ENCODE results near the gene ITPR1. TPM values are rescaled to one million over a fixed set of nuclear protein-coding genes. Genes with fewer than 3 reads are reported as not detected.

ITPR1 gene
- total and polyA plus RNA-seq, 10 of the 15 experiments (the other 5 are each of a cell fraction or from before 2014, with no cell fraction given) = 12.2 to 239 (median 28.4) TPM

DNA sequence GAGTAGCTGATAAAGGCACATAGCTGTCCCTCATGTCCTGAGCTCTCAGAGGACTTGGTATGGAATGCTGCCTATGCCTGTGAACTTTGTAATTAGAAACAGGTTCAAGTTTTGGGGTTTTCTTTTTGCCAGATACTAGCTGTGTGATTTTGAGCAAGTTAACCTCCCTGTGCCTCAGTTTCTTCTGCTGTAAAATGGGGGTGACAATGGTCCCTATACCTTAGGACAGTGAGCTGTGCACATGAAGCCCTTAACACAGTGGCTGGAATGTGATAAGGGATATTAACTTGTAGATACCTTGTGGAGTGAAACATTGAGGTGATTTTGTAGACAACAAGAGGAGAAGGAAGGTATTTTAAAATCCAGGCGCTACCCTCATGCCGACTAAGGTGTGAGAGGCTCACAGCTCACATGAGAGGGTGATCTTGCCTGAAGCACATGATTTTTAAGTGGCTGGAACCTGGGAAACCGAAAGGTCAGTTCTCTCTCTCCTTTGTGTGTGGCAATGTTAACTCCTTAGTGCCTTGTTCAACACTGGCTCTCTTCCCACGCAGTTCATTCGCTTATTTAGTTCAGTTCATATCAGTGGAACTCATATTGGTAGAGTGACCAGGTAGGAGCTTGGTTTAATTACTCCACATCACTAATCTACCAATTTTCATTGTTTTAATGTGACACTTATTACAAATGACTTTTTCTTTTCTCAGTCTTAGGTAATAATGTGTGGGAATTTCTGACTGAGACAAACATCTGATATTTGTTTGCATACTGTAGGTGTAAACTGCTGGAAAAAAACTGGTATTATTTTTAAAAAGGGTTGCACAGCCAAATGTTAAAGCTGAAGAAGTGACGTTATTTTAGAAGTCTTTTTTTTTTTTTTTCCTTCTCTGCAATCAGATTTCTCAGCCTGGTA, 236.2 kb downstream of the ITPR1 start:
- Histone ChIP-seq H3K27me3 (replicated peaks in 1 of 2; ENCODE audit: control insufficient read depth in 2 of 2, insufficient read depth in 2 of 2, low read length in 1 of 2) (no peaks in the 10 kb centered on the region), H3K36me3 (ENCODE audit: control insufficient read depth in 2 of 2, insufficient read depth in 2 of 2, low read length in 1 of 2) (peaks cover 5 to 8% of the 10 kb centered on the region in 2 experiments), H3K4me3 (no peak overlapping the region), H3K9ac (ENCODE audit: control insufficient read depth, insufficient read depth, low read length) (no peak overlapping the region), H3K27ac (ENCODE audit: control insufficient read depth, insufficient read depth) (no peak overlapping the region), H3K79me2 (ENCODE audit: control insufficient read depth, insufficient read depth, low read length) (no peaks in the 10 kb centered on the region), H2AFZ (ENCODE audit: control insufficient read depth, low read depth, low read length) (no peak overlapping the region), H3K4me1 (ENCODE audit: control insufficient read depth, insufficient read depth, low read length) (no peaks in the 10 kb centered on the region), H3K4me2 (ENCODE audit: control insufficient read depth, insufficient read depth) (no peak overlapping the region), H3K9me3 (replicated peaks; ENCODE audit: control insufficient read depth, insufficient read depth, low read length) (no peaks in the 10 kb centered on the region), H4K20me1 (ENCODE audit: control insufficient read depth, insufficient read depth) (no peaks in the 10 kb centered on the region)
- FAIRE-seq (no peak), DNase-seq (ENCODE audit: low read depth, low spot score) (no peak), ATAC-seq (peak; percentile 58)
- no TSS peak for BruUV-seq (replicated peaks)
- in situ Hi-C loops (cut with MboI) = no loop called here
- ChIA-PET CTCF (interaction anchor here (0.5 to 2.1 kb wide), 12 partner anchors 9 to 380 kb away, joined by 3 to 17 read pairs (median 4); no protein-coding TSS in a partner anchor), SMC1A (ENCODE audit: uncharacterized antibody, unreplicated experiment) (interaction anchor here (0.8 to 23.0 kb wide), 20 partner anchors 9 to 330 kb away, joined by 3 to 429 read pairs (median 4); no protein-coding TSS in a partner anchor), RAD21 (ENCODE audit: unreplicated experiment) (interaction anchor here (0.6 to 13.5 kb wide), 21 partner anchors 8 to 328 kb away, joined by 3 to 264 read pairs (median 4); partner anchors contain the start of gene BHLHE40), POLR2A (interaction anchor here (0.6 to 2.1 kb wide), 12 partner anchors 10 to 324 kb away, joined by 3 to 23 read pairs (median 4); no protein-coding TSS in a partner anchor)
- intact Hi-C loops (cut with micrococcal nuclease; ENCODE audit: unreplicated experiment) = no loop called here
- 83% methylated on average over 6 of the region's 6 CpGs for WGBS (ENCODE audit: insufficient coverage, insufficient replicate concordance, low lambda C conversion rate, missing lambda C conversion rate)
- TF ChIP-seq SMAD5 (IDR thresholded peaks at IDR 0.05; ENCODE audit: low read depth) (no peak), RUNX3 (IDR thresholded peaks at IDR 0.05; ENCODE audit: low read length) (peak; percentile 29; the same call in 1 of the 2 replicates), MEF2B (IDR thresholded peaks at IDR 0.05; ENCODE audit: partially characterized antibody, poor library complexity, severe bottlenecking) (peak; percentile 70), POLR2AphosphoS5 (IDR thresholded peaks at IDR 0.05; ENCODE audit: low read length) (no peak), YY1 (IDR thresholded peaks at IDR 0.05; ENCODE audit: low read depth, low read length) (no peak), NR2C2 (IDR thresholded peaks at IDR 0.05; ENCODE audit: borderline replicate concordance, control insufficient read depth, insufficient read length, low read depth) (no peak), DPF2 (IDR thresholded peaks at IDR 0.05) (peak; percentile 58; the same call in 1 of the 2 replicates), ZNF384 (IDR thresholded peaks at IDR 0.05; ENCODE audit: borderline replicate concordance, low read depth, low read length) (peak; percentile 76), IKZF2 (IDR thresholded peaks at IDR 0.05) (peak in 1 of 2 experiments; percentile 50; a peak in 2 of 4 replicates), BHLHE40 (IDR thresholded peaks at IDR 0.05; ENCODE audit: borderline replicate concordance in 1 of 2, low read depth in 2 of 2, low read length in 1 of 2) (peak in 1 of 2 experiments; percentile 63; a peak in 1 of 4 replicates), SMC3 (IDR thresholded peaks at IDR 0.05; ENCODE audit: borderline replicate concordance, low read length) (no peak), WRNIP1 (IDR thresholded peaks at IDR 0.05; ENCODE audit: borderline replicate concordance, low read depth, low read length) (no peak), ATF7 (IDR thresholded peaks at IDR 0.05; ENCODE audit: low read depth) (peak; percentile 87)
- TF ChIP-seq, protein P1, sequence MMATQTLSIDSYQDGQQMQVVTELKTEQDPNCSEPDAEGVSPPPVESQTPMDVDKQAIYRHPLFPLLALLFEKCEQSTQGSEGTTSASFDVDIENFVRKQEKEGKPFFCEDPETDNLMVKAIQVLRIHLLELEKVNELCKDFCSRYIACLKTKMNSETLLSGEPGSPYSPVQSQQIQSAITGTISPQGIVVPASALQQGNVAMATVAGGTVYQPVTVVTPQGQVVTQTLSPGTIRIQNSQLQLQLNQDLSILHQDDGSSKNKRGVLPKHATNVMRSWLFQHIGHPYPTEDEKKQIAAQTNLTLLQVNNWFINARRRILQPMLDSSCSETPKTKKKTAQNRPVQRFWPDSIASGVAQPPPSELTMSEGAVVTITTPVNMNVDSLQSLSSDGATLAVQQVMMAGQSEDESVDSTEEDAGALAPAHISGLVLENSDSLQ (IDR thresholded peaks at IDR 0.05) = peak; percentile 55; the same call in 1 of the 2 replicates
- TF ChIP-seq, protein P2, sequence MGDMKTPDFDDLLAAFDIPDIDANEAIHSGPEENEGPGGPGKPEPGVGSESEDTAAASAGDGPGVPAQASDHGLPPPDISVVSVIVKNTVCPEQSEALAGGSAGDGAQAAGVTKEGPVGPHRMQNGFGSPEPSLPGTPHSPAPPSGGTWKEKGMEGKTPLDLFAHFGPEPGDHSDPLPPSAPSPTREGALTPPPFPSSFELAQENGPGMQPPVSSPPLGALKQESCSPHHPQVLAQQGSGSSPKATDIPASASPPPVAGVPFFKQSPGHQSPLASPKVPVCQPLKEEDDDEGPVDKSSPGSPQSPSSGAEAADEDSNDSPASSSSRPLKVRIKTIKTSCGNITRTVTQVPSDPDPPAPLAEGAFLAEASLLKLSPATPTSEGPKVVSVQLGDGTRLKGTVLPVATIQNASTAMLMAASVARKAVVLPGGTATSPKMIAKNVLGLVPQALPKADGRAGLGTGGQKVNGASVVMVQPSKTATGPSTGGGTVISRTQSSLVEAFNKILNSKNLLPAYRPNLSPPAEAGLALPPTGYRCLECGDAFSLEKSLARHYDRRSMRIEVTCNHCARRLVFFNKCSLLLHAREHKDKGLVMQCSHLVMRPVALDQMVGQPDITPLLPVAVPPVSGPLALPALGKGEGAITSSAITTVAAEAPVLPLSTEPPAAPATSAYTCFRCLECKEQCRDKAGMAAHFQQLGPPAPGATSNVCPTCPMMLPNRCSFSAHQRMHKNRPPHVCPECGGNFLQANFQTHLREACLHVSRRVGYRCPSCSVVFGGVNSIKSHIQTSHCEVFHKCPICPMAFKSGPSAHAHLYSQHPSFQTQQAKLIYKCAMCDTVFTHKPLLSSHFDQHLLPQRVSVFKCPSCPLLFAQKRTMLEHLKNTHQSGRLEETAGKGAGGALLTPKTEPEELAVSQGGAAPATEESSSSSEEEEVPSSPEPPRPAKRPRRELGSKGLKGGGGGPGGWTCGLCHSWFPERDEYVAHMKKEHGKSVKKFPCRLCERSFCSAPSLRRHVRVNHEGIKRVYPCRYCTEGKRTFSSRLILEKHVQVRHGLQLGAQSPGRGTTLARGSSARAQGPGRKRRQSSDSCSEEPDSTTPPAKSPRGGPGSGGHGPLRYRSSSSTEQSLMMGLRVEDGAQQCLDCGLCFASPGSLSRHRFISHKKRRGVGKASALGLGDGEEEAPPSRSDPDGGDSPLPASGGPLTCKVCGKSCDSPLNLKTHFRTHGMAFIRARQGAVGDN (IDR thresholded peaks at IDR 0.05) = peak; percentile 95
- TF ChIP-seq, protein P3, sequence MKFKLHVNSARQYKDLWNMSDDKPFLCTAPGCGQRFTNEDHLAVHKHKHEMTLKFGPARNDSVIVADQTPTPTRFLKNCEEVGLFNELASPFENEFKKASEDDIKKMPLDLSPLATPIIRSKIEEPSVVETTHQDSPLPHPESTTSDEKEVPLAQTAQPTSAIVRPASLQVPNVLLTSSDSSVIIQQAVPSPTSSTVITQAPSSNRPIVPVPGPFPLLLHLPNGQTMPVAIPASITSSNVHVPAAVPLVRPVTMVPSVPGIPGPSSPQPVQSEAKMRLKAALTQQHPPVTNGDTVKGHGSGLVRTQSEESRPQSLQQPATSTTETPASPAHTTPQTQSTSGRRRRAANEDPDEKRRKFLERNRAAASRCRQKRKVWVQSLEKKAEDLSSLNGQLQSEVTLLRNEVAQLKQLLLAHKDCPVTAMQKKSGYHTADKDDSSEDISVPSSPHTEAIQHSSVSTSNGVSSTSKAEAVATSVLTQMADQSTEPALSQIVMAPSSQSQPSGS (IDR thresholded peaks at IDR 0.05; ENCODE audit: low read length) = peak; percentile 64

Data from GM12878 (cell line).